Endothelial cell of umbilical vein (primary cell): ENCODE data around the gene VPS33B.

Experiments
- CTCF ChIP-seq, 2 donors: IDR thresholded peaks; 1 replicate in 1 of 2; 2 replicates in 1 of 2; pipeline ENCODE4 v1.5.1; 2011; ENCODE audit warnings: low read length in 2 of 2, mild to moderate bottlenecking in 2 of 2, moderate library complexity in 2 of 2, control low read depth in 1 of 2, inconsistent platforms in 1 of 2, low read depth in 1 of 2; ENCODE audit not compliant: insufficient read depth in 1 of 2; ENCODE audit errors: extremely low read depth in 1 of 2
- EZH2 ChIP-seq: IDR thresholded peaks from 2 replicates; pipeline ENCODE4 v1.6.1; 2012; ENCODE audit warnings: borderline replicate concordance, low read depth, mild to moderate bottlenecking, moderate library complexity, low read length, inconsistent platforms; ENCODE audit not compliant: severe bottlenecking
- FOS ChIP-seq: IDR thresholded peaks from 2 replicates; pipeline ENCODE4 v1.6.1; 2011; ENCODE audit warnings: mild to moderate bottlenecking, low read length, moderate library complexity, borderline replicate concordance; ENCODE audit not compliant: insufficient read depth
- JUN ChIP-seq: IDR thresholded peaks from 2 replicates; pipeline ENCODE4 v1.6.1; 2011; ENCODE audit warnings: borderline replicate concordance, low read depth; ENCODE audit not compliant: insufficient read length, insufficient read depth
- MAX ChIP-seq: IDR thresholded peaks from 2 replicates; pipeline ENCODE4 v1.6.1; 2011; ENCODE audit not compliant: insufficient read depth, insufficient read length
- MYC ChIP-seq: IDR thresholded peaks from one replicate; pipeline ENCODE4 v1.6.1; 2011; ENCODE audit warnings: mild to moderate bottlenecking, low read depth, low read length
- POLR2A ChIP-seq: IDR thresholded peaks from 2 replicates; pipeline ENCODE4 v1.6.1; 2012; ENCODE audit warnings: low read depth, mild to moderate bottlenecking, control low read depth, low read length
- POLR2AphosphoS5 ChIP-seq: IDR thresholded peaks from 2 replicates; pipeline ENCODE4 v1.6.1; 2012; ENCODE audit warnings: low read depth, mild to moderate bottlenecking, control low read depth, low read length, moderate library complexity; ENCODE audit not compliant: insufficient read depth

GRCh38 chr15:90950676-90951075 lies 71.7 kb downstream of the VPS33B start:
- TF ChIP-seq CTCF (IDR thresholded peaks at IDR 0.05; ENCODE audit: extremely low read depth in 1 of 2, insufficient read depth in 1 of 2, low read depth in 1 of 2, low read length in 2 of 2) (no peak), POLR2A (no peak), EZH2 (no peak), POLR2AphosphoS5 (no peak), JUN (no peak), FOS (no peak), MYC (no peak), MAX (no peak)
